ENCODE results near the gene SEC16A. TPM values are rescaled to one million over a fixed set of nuclear protein-coding genes. Genes with fewer than 3 reads are reported as not detected.

SEC16A gene
- total RNA-seq, 1 experiment from 2014 or later, result 56.4 TPM

DNA sequence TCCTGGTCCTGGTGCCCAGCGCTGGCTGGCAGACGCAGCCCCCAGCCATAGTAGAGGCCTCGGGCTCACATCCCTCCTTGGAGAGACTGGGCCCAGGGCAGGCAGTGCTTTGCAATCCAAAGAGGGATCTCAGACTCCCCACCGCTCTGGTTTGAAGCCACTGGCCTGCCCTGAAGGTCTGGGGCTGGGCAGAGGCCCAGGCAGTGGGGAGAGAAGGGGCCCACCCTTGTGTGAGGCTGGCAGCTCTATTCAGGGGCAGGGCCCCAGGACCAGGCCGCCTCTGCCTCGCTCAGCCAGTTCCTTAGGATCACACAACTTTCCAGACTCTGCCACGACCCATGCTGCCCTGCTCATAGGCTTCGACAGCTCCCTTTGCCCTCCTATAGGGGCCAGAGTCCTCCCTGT lies 10.7 kb upstream of the SEC16A start:
- H3K4me1 Mint-ChIP-seq, result no peaks in the 10 kb centered on the region
- H2AFZ ChIP-seq (ENCODE audit: low read length), result no peak overlapping the region
- H3K4ac ChIP-seq (ENCODE audit: low read depth, low read length), result no peak overlapping the region
- DNase-seq, result no peak
- no peak overlapping the region for H3K4me2 ChIP-seq (ENCODE audit: insufficient read depth, insufficient read length, low read length)
- no peak overlapping the region for H2BK15ac ChIP-seq (ENCODE audit: low read depth, low read length)
- H3K14ac ChIP-seq (ENCODE audit: insufficient read depth, low read length), result no peak overlapping the region; the same call in 1 of the 2 replicates
- H3K79me1 ChIP-seq (ENCODE audit: insufficient read depth, low read depth, low read length, poor library complexity, severe bottlenecking), result no peaks in the 10 kb centered on the region
- H3K27ac Mint-ChIP-seq, result peak overlapping the region in 1 of 3 experiments; percentile 40; a peak in 1 of 7 replicates
- no peak overlapping the region for H2BK120ac ChIP-seq (ENCODE audit: low read depth, low read length, poor library complexity, severe bottlenecking)
- H4K20me1 ChIP-seq (ENCODE audit: control insufficient read depth, insufficient read depth, insufficient read length), result no peaks in the 10 kb centered on the region
- no peak overlapping the region for H2BK20ac ChIP-seq (ENCODE audit: low read depth, low read length, poor library complexity, severe bottlenecking)
- peaks cover 2 to 25% (median 14%) of the 10 kb centered on the region in 3 experiments; a peak in 5 of 7 replicates for H3K36me3 Mint-ChIP-seq (ENCODE audit: insufficient read depth in 1 of 3, low read depth in 3 of 3)
- no peaks in the 10 kb centered on the region for H3K79me2 ChIP-seq (ENCODE audit: insufficient read depth, low read length)
- no peak overlapping the region for H3K27ac ChIP-seq (ENCODE audit: insufficient read length, low read depth, low read length)
- no CpG with 5 or more reads among the region's 8 CpGs for WGBS (ENCODE audit: extremely low coverage, insufficient read length, low lambda C conversion rate)
- TF ChIP-seq, protein P1, sequence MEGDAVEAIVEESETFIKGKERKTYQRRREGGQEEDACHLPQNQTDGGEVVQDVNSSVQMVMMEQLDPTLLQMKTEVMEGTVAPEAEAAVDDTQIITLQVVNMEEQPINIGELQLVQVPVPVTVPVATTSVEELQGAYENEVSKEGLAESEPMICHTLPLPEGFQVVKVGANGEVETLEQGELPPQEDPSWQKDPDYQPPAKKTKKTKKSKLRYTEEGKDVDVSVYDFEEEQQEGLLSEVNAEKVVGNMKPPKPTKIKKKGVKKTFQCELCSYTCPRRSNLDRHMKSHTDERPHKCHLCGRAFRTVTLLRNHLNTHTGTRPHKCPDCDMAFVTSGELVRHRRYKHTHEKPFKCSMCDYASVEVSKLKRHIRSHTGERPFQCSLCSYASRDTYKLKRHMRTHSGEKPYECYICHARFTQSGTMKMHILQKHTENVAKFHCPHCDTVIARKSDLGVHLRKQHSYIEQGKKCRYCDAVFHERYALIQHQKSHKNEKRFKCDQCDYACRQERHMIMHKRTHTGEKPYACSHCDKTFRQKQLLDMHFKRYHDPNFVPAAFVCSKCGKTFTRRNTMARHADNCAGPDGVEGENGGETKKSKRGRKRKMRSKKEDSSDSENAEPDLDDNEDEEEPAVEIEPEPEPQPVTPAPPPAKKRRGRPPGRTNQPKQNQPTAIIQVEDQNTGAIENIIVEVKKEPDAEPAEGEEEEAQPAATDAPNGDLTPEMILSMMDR (conservative IDR thresholded peaks at IDR 0.05), result no peak
- no peak overlapping the region for H3K9ac ChIP-seq (ENCODE audit: extremely low read depth, insufficient read length, low read length)
- no peak overlapping the region for H3K18ac ChIP-seq (ENCODE audit: insufficient read length, low read depth, low read length)
- H3K23ac ChIP-seq (ENCODE audit: insufficient read length, low read depth, low read length), result no peak overlapping the region
- H3K27me3 ChIP-seq (ENCODE audit: insufficient read depth, low read length), result no peaks in the 10 kb centered on the region
- no peaks in the 10 kb centered on the region for H3K23me2 ChIP-seq (ENCODE audit: insufficient read length, low read depth, low read length, poor library complexity, severe bottlenecking)
- no peaks in the 10 kb centered on the region for H3K4me1 ChIP-seq (ENCODE audit: insufficient read depth, low read length)
- no peak overlapping the region for H3K56ac ChIP-seq (ENCODE audit: insufficient read length, low read depth, low read length)
- no peaks in the 10 kb centered on the region; the same call in 1 of the 2 replicates for H3K27me3 Mint-ChIP-seq (ENCODE audit: low read depth)
- no peak overlapping the region for H2AK5ac ChIP-seq (ENCODE audit: insufficient read length, low read length)
- no peak overlapping the region for H2BK5ac ChIP-seq (ENCODE audit: insufficient read length, low read length)
- no peaks in the 10 kb centered on the region for H3K9me3 Mint-ChIP-seq
- no peak overlapping the region for H4K91ac ChIP-seq (ENCODE audit: insufficient read length, low read depth, low read length)
- H3T11ph ChIP-seq (ENCODE audit: low read length), result no peak overlapping the region
- H2BK12ac ChIP-seq (ENCODE audit: insufficient read length, low read depth, low read length), result no peak overlapping the region
- H4K5ac ChIP-seq (ENCODE audit: insufficient read length, low read depth, low read length), result no peak overlapping the region
- H3K9me3 ChIP-seq (ENCODE audit: control insufficient read depth, low read depth, low read length), result no peaks in the 10 kb centered on the region
- no peak overlapping the region for H3K4me3 Mint-ChIP-seq
- no peak overlapping the region for H4K8ac ChIP-seq (replicated peaks; ENCODE audit: insufficient read length, low read depth, low read length)
